ENCODE results near the gene HTR3E.

The HTR3E gene

DNA sequence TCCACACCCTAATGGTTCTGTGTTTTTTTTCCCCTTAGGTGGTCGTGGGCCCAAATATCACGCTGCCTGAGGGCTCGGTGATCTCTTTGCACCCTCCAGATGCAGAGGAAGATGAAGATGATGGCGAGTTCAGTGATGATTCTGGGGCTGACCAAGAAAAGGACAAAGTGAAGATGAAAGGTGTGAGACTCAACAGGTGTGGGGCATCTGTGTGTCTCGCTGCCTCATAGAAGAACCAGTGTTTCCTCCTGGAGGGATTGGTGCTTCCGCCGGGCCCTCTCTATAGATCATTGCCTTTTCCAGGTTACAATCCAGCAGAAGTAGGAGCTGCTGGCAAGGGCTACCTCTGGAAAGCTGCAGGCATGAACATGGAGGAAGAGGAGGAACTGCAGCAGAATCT lies 45.3 kb downstream of the HTR3E start:
- TF ChIP-seq, protein P1, sequence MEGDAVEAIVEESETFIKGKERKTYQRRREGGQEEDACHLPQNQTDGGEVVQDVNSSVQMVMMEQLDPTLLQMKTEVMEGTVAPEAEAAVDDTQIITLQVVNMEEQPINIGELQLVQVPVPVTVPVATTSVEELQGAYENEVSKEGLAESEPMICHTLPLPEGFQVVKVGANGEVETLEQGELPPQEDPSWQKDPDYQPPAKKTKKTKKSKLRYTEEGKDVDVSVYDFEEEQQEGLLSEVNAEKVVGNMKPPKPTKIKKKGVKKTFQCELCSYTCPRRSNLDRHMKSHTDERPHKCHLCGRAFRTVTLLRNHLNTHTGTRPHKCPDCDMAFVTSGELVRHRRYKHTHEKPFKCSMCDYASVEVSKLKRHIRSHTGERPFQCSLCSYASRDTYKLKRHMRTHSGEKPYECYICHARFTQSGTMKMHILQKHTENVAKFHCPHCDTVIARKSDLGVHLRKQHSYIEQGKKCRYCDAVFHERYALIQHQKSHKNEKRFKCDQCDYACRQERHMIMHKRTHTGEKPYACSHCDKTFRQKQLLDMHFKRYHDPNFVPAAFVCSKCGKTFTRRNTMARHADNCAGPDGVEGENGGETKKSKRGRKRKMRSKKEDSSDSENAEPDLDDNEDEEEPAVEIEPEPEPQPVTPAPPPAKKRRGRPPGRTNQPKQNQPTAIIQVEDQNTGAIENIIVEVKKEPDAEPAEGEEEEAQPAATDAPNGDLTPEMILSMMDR (conservative IDR thresholded peaks at IDR 0.05; ENCODE audit: low read depth, low read length): no peak
- DNase-seq (ENCODE audit: low read depth): no peak
- no peak overlapping the region for H3K4me3 ChIP-seq (ENCODE audit: low read depth, low read length)

DNA sequence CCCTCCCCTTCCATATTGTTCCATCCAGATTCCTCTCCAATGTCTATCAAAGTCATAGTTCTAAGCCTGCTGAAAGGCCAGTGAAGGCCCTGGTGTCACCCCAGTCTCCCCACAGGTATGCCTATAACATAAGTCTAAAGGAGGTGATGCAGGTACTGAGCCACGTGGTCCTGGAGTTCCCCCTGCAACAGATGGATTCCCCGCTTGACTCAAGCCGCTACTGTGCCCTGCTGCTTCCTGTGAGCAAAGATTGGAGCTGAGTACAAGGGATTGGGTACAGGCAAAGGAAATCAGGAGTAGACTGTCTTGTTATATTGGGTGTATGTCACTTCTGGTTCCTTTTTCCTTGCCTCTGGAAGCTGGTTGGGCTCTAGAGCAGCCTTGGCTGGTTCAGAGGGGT lies 46.5 kb downstream of the HTR3E start:
- no peak for DNase-seq (ENCODE audit: low read depth)
- H3K4me3 ChIP-seq (ENCODE audit: low read depth, low read length): no peak overlapping the region
- TF ChIP-seq, protein P1 (conservative IDR thresholded peaks at IDR 0.05; ENCODE audit: low read depth, low read length): no peak

DNA sequence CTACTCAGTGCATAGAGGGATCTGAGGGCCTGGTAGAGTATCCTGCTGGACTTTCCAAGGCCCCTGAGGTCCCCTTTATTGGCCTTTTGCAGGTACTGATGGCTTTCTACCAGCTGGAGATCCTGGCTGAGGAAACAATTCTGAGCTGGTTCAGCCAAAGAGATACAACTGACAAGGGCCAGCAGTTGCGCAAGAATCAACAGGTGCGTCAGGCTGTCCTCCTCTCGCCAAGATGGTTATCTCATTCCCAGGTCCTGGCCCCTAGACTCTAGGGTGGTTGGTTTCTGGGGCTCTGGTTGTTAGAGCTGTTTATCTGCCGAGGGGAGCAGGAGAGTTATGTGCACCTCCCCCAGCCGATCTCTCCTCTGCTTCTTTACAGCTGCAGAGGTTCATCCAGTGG lies 47.6 kb downstream of the HTR3E start:
- no peak overlapping the region for H3K4me3 ChIP-seq (ENCODE audit: low read depth, low read length)
- no peak for DNase-seq (ENCODE audit: low read depth)
- TF ChIP-seq, protein P1 (conservative IDR thresholded peaks at IDR 0.05; ENCODE audit: low read depth, low read length): no peak

DNA sequence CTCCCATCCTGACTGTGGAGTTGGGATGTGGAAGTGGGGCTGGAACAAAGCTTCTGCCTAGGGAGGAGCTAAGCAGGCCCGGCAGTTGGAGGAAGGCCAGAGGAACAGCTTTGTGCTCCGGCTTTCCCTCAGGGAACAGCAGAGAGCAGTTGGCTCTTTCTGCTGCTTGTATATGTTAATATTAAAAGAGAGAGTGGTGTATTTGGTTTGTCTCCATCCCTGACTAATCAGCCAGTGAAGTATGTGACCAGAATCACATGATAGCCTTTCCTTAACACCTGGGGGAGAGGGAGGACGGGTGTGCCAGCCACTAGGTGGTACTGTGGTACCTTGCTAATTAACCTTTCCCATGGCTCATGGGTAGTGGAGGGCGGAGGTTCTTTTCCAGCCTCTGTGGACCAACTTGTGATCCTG lies 48.3 kb downstream of the HTR3E start:
- DNase-seq (ENCODE audit: low read depth): peak; percentile 78
- no peak overlapping the region for H3K4me3 ChIP-seq (ENCODE audit: low read depth, low read length)
- TF ChIP-seq, protein P1 (conservative IDR thresholded peaks at IDR 0.05; ENCODE audit: low read depth, low read length): peak; percentile 67

DNA sequence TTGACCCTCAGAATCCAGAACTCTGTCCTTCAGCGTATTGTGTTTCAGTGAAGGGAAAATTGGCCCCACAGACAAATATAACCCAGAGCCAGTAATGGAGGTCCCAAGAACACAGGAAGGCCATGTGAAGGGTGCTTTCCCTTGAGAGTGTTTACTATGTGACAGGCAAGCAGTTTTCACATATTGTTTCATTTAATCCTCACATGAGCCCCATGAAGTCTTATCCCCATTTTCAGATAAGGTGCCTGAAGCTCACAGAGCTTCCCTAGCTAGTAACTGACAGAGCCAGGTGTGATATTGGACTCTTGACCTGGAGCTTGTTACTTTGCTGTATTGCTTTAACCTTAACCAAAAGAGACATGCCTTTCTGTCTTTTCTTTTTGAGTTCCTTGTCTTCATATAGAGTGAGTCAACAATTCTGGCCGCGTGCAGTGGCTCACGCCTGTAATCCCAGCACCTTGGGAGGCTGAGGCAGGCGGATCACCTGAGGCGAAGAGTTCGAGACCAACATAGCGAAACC lies 48.9 kb downstream of the HTR3E start:
- TF ChIP-seq, protein P1 (conservative IDR thresholded peaks at IDR 0.05; ENCODE audit: low read depth, low read length): no peak
- H3K4me3 ChIP-seq (ENCODE audit: low read depth, low read length): no peak overlapping the region
- DNase-seq (ENCODE audit: low read depth): no peak

DNA sequence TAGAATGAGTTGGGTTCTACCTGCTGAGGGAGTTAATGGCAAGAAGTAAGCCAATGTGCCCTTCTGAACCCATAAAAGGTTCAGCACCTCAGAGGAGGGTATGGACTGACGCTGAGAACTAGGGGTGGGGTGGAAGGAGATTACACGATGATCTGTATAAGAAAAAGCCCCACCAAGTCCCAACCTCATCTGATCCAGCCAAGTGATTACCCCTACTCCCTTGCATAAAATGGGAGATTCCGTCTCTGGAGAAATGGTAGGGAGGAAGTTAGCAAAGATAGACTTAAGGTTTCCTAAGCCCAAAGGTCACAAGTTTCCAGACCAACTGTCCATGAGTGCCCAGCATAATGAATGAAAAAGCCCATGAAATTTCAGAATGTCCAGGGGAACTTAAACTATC lies 51.2 kb downstream of the HTR3E start:
- TF ChIP-seq, protein P1 (conservative IDR thresholded peaks at IDR 0.05; ENCODE audit: low read depth, low read length): no peak
- H3K4me3 ChIP-seq (ENCODE audit: low read depth, low read length): no peak overlapping the region
- no peak for DNase-seq (ENCODE audit: low read depth)

DNA sequence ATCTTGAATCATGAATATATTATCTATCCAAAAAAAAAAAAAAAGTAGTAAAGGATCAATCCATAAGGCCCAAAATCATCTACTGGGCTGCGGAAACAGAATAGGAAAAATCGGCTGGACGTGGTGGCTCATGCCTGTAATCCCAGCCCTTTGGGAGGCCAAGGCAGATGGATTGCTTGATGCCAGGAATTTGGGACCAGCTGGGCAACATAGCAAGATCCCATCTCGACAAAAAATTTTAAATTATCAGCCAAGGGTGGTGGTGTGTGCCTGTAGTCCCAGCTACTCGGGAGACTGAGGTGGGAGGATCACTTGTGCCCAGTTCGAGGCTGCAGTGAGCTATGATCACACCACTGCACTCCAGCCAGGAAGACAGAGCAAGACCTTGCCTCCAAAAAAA lies 52.3 kb downstream of the HTR3E start:
- no peak overlapping the region for H3K4me3 ChIP-seq (ENCODE audit: low read depth, low read length)
- DNase-seq (ENCODE audit: low read depth): no peak
- TF ChIP-seq, protein P1 (conservative IDR thresholded peaks at IDR 0.05; ENCODE audit: low read depth, low read length): no peak

Measured in choroid plexus epithelial cell (primary cell).